Astrocyte of the hippocampus (primary cell): ENCODE results near the gene CDH13.

ENCODE experiments used
- DNase-seq: peaks from one replicate; pipeline ENCODE4 v3.0.0; 2011; ENCODE audit warnings: low read depth, low spot score

Gene CDH13

GRCh38 chr16:83714286-83714685 is 1087.5 kb downstream of the CDH13 start:
- peak; percentile 33 for DNase-seq

DNA sequence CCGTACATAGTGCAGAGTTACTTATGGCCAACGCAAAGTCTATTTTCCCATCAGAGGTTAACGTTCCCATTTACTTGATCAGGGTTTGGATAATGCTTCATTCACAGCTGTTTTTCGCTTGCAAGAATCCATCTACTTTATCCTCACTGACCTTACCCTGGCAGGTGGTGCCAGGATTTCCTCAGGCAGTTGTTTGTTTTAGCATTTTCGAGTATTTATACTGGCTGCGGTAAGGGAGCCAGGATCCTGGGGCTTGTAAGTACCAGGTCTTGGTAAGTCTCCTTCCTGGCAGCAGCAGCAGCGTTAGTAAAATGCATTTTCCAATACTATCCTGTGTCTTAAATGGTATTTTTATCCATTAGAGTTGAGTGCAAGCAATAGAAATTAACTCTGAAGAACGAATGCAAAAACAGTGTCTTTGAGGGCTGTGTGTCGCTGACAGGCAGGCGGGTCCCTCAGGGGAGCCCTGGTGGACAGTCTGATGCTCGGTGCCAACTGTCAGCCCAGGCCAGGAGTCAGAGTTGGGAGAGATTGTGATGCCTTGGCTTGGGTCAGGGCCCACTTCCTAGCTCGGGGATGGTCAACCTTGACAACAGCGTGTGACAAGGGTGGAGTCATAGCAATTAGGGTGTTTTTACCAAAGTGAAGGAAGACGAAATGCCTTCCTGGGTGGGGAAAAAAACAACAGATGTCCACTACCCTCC is 1088.6 kb downstream of the CDH13 start:
- DNase-seq = peak; percentile 42

- no peak for DNase-seq
These were observed 1090.5 kb downstream of the CDH13 start for GRCh38 chr16:83717308-83717707.

GRCh38 chr16:83717814-83718213 is 1091.0 kb downstream of the CDH13 start:
- peak; percentile 32 for DNase-seq

DNA sequence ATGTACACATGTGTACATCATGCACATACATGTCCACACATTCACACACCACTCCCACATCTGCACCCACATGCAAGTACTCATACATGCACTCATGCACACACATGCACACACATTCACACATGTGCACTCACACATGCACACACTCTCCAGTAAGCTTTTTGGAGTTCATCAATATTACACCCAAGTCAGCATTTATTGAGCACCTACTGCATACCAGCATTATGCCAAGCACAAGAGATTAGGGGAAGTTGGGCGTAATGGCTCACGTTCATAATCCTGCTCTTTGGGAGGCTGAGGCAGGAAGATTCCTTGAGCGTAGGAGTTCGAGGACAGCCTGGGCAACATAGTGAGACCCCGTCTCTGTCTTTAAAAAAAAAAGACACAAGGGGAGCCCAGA is 1093.4 kb downstream of the CDH13 start:
- DNase-seq = no peak

- DNase-seq = no peak
These were observed 1094.2 kb downstream of the CDH13 start for GRCh38 chr16:83720981-83721380.

GRCh38 chr16:83721676-83722075 is 1094.9 kb downstream of the CDH13 start:
- no peak for DNase-seq

DNA sequence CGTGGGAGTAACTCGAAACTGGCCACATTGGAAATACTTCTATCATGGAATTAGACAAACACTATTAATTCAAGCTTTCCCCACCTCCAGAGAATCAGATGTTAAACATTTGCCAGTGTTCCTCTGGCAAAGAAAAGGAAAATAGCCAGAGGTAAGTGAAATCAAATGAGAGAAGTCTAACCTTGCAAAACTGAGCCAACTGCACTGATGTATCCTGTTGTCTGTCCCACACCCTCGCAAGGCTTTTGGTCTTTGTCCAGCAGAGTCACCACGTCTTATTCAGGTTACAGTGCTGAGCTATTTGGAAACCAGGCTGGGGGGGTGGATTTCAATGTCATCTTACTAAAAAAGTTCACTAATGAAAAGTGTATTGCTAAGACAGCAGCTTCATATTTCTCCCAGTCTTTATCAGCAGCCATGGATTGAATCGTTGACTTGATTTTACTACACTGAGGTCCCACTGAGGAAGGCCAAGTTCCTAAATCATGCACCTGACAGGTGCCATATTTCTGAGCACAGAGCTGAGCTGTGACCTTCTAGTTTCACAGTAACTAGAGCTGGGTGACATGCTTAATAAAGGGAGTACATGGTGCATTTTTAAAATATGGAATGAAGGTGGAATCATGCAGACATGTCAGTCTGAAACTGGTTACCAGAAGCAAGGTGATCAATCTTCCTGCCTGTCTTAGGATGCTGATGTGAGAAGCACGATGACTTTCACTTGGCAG is 1095.9 kb downstream of the CDH13 start:
- no peak for DNase-seq

- no peak for DNase-seq
These were observed 1096.5 kb downstream of the CDH13 start for GRCh38 chr16:83723244-83723643.

DNA sequence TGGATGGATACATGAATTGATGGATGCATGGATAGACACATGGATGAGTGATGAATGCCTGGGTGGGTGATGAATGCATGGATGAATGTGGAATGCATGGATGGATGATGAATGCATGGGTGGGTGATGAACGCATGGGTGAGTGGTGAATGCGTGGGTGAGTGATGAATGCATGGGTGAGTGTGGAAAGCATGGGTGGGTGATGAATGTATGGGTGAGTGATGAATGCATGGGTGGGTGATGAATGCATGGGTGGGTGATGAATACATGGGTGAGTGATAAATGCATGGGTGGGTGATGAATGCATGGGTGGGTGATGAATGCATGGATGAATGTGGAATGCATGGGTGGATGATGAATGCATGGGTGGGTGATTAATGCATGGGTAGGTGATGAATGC is 1097.1 kb downstream of the CDH13 start:
- no peak for DNase-seq

GRCh38 chr16:83724585-83724984 is 1097.8 kb downstream of the CDH13 start:
- DNase-seq = no peak

DNA sequence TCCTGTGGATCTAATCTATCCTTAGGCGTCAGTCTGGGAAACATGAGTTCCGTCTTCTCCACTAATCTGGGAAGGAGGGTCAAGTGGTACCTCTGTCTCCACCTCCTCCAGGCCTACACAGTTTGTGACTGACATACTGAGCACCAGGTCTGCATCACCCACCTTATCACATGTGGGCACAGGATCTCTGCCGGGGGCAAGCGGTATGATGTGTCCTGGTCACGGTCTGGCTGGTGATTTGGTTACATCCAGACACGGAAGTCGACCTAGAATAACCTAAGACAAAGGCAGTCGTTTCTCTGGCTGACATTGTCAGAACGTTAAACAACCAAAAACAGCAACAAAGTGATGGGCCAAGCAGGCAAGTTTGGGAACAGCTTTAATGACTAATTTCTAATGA is 1098.5 kb downstream of the CDH13 start:
- no peak for DNase-seq

- peak; percentile 49 for DNase-seq
These were observed 1100.2 kb downstream of the CDH13 start for GRCh38 chr16:83727018-83727417.

DNA sequence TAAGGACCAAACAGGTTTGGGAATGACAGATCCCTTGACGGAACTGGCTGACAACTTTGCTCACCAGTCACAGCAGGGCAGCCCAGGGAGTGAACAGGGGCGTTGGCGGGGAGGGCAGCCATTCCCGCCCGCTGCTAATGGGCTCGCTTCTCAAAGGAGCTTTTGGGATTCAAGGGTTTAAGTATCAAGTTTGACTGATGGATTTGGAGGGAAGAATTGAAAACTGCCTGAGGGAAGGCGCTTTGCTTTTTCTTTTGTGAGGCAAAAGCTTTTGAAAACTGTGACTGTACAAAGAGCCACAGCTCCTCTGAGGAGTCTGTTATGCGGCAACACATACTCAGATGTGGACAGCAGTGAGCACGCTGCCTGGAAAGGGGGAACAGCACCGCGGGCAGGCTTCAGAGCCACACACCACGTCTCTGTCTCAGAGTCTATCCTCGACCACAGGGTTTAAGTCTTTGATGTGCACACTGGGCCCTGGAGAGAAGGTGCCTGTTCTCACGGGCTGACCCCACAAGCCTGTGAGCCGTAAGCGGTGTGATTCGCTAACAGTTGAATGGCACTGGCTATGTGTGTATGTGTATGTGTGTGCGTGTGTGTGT is 1101.1 kb downstream of the CDH13 start:
- no peak for DNase-seq

- DNase-seq = no peak
These were observed 1101.7 kb downstream of the CDH13 start for GRCh38 chr16:83728492-83728891.

GRCh38 chr16:83730812-83731211 is 1104.0 kb downstream of the CDH13 start:
- DNase-seq = no peak

- DNase-seq = no peak
These were observed 1105.8 kb downstream of the CDH13 start for GRCh38 chr16:83732536-83732935.

GRCh38 chr16:83733301-83733700 is 1106.5 kb downstream of the CDH13 start:
- no peak for DNase-seq

- no peak for DNase-seq
These were observed 1107.4 kb downstream of the CDH13 start for GRCh38 chr16:83734136-83734535.

DNA sequence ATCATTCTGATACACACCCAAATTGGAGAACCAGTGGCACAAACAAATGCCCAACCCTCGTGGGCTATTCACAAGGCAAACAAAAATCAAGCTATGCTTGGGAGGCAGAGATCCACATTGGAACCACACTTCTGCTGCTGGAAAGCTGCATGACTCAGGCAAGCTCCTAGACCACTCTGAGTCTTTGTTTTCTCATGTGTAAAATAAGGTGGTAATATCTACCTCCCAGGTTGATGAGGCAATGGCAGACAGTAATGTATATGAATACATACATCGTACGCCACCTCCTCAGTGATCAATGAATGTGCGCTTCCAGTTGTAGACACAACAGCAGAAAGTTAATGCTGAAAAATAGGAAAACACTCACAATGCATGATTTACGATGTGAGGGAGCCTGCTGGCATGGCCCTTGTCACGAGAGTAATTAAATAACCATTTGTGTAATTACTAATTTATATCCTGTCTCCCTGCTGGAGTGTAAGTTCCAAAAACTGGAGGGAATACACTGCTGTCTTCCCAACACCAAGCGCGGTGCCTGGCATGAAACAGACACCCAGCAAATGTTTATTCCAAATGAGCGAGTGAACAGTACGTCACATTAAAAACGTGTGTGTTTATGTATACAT is 1111.1 kb downstream of the CDH13 start:
- DNase-seq = no peak

DNA sequence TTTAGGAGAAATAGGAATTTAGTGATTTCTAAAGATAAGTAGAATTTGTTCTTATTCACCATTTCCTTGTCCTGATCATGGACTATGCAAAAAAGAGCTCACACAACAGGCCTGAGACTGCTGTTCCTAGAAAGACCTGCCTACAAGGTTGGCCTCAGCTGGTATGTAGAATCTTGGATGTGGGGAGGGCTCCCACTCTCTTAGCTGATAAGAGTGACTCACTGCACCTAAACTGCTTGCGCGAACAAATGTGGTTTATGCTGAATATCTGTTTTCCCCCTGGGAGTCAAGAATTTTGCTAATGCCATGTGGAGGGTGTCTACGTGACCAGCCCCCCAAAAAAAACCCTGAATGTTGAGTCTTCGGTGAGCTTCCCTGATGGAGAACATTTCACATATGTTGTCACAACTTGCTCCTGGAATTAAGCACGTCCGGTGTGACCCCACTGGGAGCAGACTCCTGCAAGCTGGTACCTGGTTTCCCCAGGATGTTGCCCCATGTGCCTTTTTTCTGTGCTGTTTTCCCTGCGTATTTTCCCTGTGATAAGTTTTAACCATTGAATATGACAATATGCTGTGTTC is 1112.2 kb downstream of the CDH13 start:
- peak; percentile 52 for DNase-seq
